CD14-positive monocyte (primary cell): ENCODE data around the gene HMGN2. TPM values are rescaled to one million over a fixed set of nuclear protein-coding genes. Genes with fewer than 3 reads are reported as not detected.

Source experiments
- DNase-seq, 3 donors: peaks; one replicate each; pipeline ENCODE4 v3.0.0-alpha.2; 2011 to 2022
- H2AFZ ChIP-seq: 2 replicates; pipeline ENCODE4 v1.6.0; 2012; ENCODE audit warnings: mild to moderate bottlenecking, low read depth, low read length, inconsistent platforms; ENCODE audit not compliant: insufficient read depth, poor library complexity, severe bottlenecking
- H3K27ac ChIP-seq, 2 donors: 1 replicate in 1 of 2; 2 replicates in 1 of 2; pipeline ENCODE4 v1.5.1; 2012 to 2013; ENCODE audit warnings: low read length in 2 of 2, control low read depth in 1 of 2, inconsistent platforms in 1 of 2, low read depth in 1 of 2, mild to moderate bottlenecking in 1 of 2
- H3K27me3 ChIP-seq, 2 donors: one replicate each; pipeline versions ENCODE4 v1.6.0 to v1.6.1; 2011 to 2013; ENCODE audit warnings: low read length in 2 of 2; ENCODE audit not compliant: control insufficient read depth in 2 of 2, insufficient read depth in 2 of 2
- H3K36me3 ChIP-seq, 2 donors: replicated peaks in 1 of 2; 1 replicate in 1 of 2; 2 replicates in 1 of 2; pipeline versions ENCODE4 v1.5.1 to v1.6.1; 2012 to 2013; ENCODE audit warnings: low read length in 2 of 2, control low read depth in 1 of 2, inconsistent platforms in 1 of 2, mild to moderate bottlenecking in 1 of 2; ENCODE audit not compliant: insufficient read depth in 2 of 2, control insufficient read depth in 1 of 2
- H3K4me1 ChIP-seq, 2 donors: 1 replicate in 1 of 2; 2 replicates in 1 of 2; pipeline versions ENCODE4 v1.5.1 to v1.6.1; 2012 to 2013; ENCODE audit warnings: low read length in 2 of 2, control low read depth in 1 of 2, inconsistent platforms in 1 of 2, mild to moderate bottlenecking in 1 of 2, moderate library complexity in 1 of 2; ENCODE audit not compliant: insufficient read depth in 2 of 2, control insufficient read depth in 1 of 2
- H3K4me2 ChIP-seq: replicated peaks from 2 replicates; pipeline ENCODE3; 2012; ENCODE audit warnings: low read length, moderate library complexity, mild to moderate bottlenecking; ENCODE audit not compliant: poor library complexity, severe bottlenecking; ENCODE audit errors: extremely low read depth
- H3K4me3 ChIP-seq, 3 experiments: fragments of 200-600 bp in 1 of 3; sonication (generic) in 1 of 3; replicated peaks in 1 of 3; 1 replicate in 2 of 3; 2 replicates in 1 of 3; pipeline ENCODE4 v1.5.1; 2011 to 2013; ENCODE audit warnings: low read length in 3 of 3, mild to moderate bottlenecking in 3 of 3, control low read depth in 2 of 3, low read depth in 2 of 3, inconsistent platforms in 1 of 3, moderate library complexity in 1 of 3
- H3K79me2 ChIP-seq: 2 replicates; pipeline ENCODE4 v1.6.0; 2012; ENCODE audit warnings: mild to moderate bottlenecking, control low read depth, inconsistent platforms, low read length, moderate library complexity; ENCODE audit not compliant: insufficient read depth
- H3K9ac ChIP-seq: 2 replicates; pipeline ENCODE4 v1.6.0; 2017; ENCODE audit warnings: low read length, mild to moderate bottlenecking; ENCODE audit not compliant: insufficient read depth, poor library complexity, severe bottlenecking
- H3K9me3 ChIP-seq, 2 donors: replicated peaks in 1 of 2; 1 replicate in 1 of 2; 2 replicates in 1 of 2; pipeline versions ENCODE4 v1.5.1 to v1.6.1; 2012 to 2013; ENCODE audit warnings: low read length in 2 of 2, control low read depth in 1 of 2; ENCODE audit not compliant: control insufficient read depth in 1 of 2, insufficient read depth in 1 of 2
- H4K20me1 ChIP-seq: 2 replicates; pipeline ENCODE4 v1.6.0; 2012; ENCODE audit warnings: mild to moderate bottlenecking, low read length, control low read depth, moderate library complexity; ENCODE audit not compliant: insufficient read depth
- H3K27ac Mint-ChIP-seq, 7 donors: one replicate each; pipeline ENCODE4 v1.8.0; 2020; ENCODE audit warnings: mild to moderate bottlenecking in 7 of 7, mixed read lengths in 7 of 7, moderate library complexity in 6 of 7, inconsistent platforms in 2 of 7
- H3K27me3 Mint-ChIP-seq, 3 donors: one replicate each; pipeline ENCODE4 v1.8.0; 2021 to 2022; ENCODE audit warnings: low read depth in 3 of 3, mild to moderate bottlenecking in 3 of 3, mixed read lengths in 3 of 3, moderate library complexity in 3 of 3, inconsistent platforms in 1 of 3
- H3K36me3 Mint-ChIP-seq, 2 donors: one replicate each; pipeline ENCODE4 v1.8.0; 2020; ENCODE audit warnings: mixed read lengths in 2 of 2, inconsistent platforms in 1 of 2, mild to moderate bottlenecking in 1 of 2
- H3K4me1 Mint-ChIP-seq: one replicate; pipeline ENCODE4 v1.8.0; 2020; ENCODE audit warnings: mild to moderate bottlenecking, mixed read lengths
- H3K4me3 Mint-ChIP-seq, 2 donors: one replicate each; pipeline ENCODE4 v1.8.0; 2020; ENCODE audit warnings: mild to moderate bottlenecking in 2 of 2, mixed read lengths in 2 of 2, moderate library complexity in 1 of 2
- H3K9me3 Mint-ChIP-seq, 7 donors: one replicate each; pipeline ENCODE4 v1.8.0; 2020 to 2022; ENCODE audit warnings: mixed read lengths in 7 of 7, mild to moderate bottlenecking in 6 of 7, moderate library complexity in 6 of 7, inconsistent platforms in 2 of 7
- WGBS: methylation state at CpG from one replicate; pipeline ENCODE4 v1.1.5; 2013; ENCODE audit warnings: missing lambda C conversion rate; ENCODE audit not compliant: insufficient coverage; 5-methylcytosine and 5-hydroxymethylcytosine counted together
- intact Hi-C, 2 donors: fragments of 100-400 bp; cut with micrococcal nuclease; formaldehyde crosslinking; loops; one replicate each; pipeline versions ENCODE4 v1.15.0 to v1.15.1; 2023
- polyA plus RNA-seq, 3 donors: library from polyadenylated mRNA; depleted of rRNA in 1 of 3; unstranded in 2 of 3; stranded (reverse) in 1 of 3; fragments of 300-500 nt in 2 of 3; fragments of >200 nt in 1 of 3; fragmentation: Illumina TruSeq in 2 of 3; gene quantifications; 1 replicate in 2 of 3; 2 replicates in 1 of 3; pipeline ENCODE4 v1.2.3, GENCODE V29; 2012 to 2021
- TF ChIP-seq, protein P1 (sequence below): fragments of 200-600 bp; IDR thresholded peaks from one replicate; pipeline ENCODE4 v1.8.0; 2022; ENCODE audit warnings: antibody characterized with exemption, mild to moderate bottlenecking

HMGN2 gene
- polyA plus RNA-seq, 3 donors: 400 to 575 (median 555) TPM

DNA sequence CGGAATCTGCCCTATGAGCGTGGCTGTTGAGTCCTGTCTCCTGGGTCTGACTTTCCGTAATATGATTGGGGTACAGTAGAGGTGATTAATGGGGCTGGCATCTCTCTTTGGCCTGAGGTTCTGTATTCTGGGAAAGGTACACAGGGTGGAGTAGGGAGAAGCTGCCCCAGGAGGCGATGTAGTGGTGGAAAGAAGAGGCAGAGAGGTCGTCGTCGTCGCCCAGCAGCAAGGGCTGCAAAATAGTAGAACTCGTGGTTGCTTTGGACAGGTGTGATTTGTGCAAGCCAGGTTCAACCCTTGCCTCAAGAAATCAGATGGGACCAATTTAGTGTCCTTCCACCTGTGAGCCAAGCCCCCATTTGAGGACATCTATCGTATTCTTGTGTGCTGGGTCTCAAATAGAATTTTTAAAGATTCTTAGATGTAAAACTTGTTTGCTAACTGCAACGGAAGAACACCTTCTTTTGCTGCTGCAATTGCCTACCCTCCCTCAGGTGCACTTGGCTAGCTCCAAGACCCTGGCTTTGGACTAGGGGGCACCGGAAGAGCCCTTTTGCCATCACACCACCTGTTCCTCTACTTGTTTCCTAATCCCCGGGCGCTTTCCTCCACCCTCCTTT, 1.3 kb upstream of the HMGN2 start:
- Histone ChIP-seq H3K27me3 (no peaks in the 10 kb centered on the region), H3K9me3 (no peaks in the 10 kb centered on the region), H3K27ac (peak overlapping the region; percentile 86 to 90), H3K4me2 (peak overlapping the region; percentile 99), H3K36me3 (peaks cover 32 to 54% of the 10 kb centered on the region in 2 donors), H3K9ac (peak overlapping the region; percentile 90), H2AFZ (peak overlapping the region; percentile 79), H4K20me1 (peaks cover 72% of the 10 kb centered on the region), H3K4me3 (peak overlapping the region; percentile 51 to 92 (median 81)), H3K79me2 (peaks cover 66% of the 10 kb centered on the region), H3K4me1 (peaks cover 37 to 47% of the 10 kb centered on the region in 2 donors)
- Mint-ChIP-seq H3K4me1 (peaks cover 53% of the 10 kb centered on the region), H3K4me3 (peak overlapping the region; percentile 94 to 96), H3K36me3 (peaks cover 51 to 63% of the 10 kb centered on the region in 2 donors), H3K27ac (peak overlapping the region; percentile 87 to 97 (median 96)), H3K27me3 (peaks cover 0 to 3% (median 0%) of the 10 kb centered on the region in 3 donors), H3K9me3 (no peaks in the 10 kb centered on the region)
- intact Hi-C loops: no loop called here
- peak in 1 of 3 donors; percentile 8 for DNase-seq
- TF ChIP-seq, protein P1, sequence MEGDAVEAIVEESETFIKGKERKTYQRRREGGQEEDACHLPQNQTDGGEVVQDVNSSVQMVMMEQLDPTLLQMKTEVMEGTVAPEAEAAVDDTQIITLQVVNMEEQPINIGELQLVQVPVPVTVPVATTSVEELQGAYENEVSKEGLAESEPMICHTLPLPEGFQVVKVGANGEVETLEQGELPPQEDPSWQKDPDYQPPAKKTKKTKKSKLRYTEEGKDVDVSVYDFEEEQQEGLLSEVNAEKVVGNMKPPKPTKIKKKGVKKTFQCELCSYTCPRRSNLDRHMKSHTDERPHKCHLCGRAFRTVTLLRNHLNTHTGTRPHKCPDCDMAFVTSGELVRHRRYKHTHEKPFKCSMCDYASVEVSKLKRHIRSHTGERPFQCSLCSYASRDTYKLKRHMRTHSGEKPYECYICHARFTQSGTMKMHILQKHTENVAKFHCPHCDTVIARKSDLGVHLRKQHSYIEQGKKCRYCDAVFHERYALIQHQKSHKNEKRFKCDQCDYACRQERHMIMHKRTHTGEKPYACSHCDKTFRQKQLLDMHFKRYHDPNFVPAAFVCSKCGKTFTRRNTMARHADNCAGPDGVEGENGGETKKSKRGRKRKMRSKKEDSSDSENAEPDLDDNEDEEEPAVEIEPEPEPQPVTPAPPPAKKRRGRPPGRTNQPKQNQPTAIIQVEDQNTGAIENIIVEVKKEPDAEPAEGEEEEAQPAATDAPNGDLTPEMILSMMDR: no peak
- 33% methylated on average over 10 of the region's 14 CpGs for WGBS

DNA sequence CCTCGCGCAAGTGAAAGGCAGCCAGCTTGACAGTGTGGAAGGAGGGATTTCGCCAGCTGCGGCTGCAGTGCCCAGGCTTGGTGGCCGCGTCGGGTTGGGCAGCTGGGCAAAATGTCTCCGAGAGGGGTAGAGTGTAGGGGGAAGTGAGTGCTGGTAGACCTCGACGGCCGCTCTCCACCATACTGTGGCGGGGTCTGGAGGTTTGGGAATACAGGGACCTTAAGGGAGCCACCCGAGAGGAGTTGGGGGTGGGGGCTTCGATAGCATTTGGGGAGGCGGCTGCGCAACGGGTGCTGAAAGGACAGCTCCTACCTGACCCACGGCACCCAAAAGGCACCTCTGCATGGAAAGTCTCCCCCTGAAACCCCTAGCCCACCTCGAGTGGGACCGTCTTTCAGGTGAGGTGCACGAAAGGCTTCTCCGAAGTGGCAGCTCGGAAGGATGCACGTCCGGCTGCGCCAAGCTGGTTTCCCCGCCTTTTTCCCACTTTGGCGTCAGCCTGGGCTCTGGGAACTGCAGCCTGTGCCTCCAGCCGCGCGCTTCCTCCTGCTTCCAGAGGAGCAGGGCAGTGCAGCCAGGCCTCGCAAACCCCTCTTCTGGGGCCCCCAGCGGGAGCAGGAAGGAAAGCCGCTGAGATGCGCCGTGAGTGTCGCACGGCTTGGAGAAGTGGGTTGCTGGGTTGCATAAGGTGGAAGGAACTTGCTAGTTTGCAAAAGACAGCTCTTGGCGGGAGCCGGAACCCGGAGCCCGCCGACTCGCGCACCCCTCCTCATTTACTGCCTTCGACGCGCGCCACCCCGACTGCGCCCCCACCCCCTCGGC, 531 bp upstream of the HMGN2 start:
- H3K4me1 Mint-ChIP-seq: peaks cover 53% of the 10 kb centered on the region
- H3K27ac ChIP-seq: peak overlapping the region; percentile 86 to 90
- DNase-seq: peak; percentile 78 to 81 (median 78)

More for the DNA sequence above, 531 bp upstream of the HMGN2 start:
- TF ChIP-seq, protein P1: no peak
- intact Hi-C loops: loop anchor here in 1 of 2 donors (2.0 kb wide), 2 partner anchors 29 to 39 kb away; partner anchors contain the start of gene DHDDS
- Histone ChIP-seq H3K4me1 (peaks cover 37 to 47% of the 10 kb centered on the region in 2 donors), H3K4me3 (peak overlapping the region; percentile 51 to 92 (median 81)), H3K9ac (peak overlapping the region; percentile 90), H3K4me2 (peak overlapping the region; percentile 99), H4K20me1 (peaks cover 79% of the 10 kb centered on the region), H3K36me3 (peaks cover 32 to 54% of the 10 kb centered on the region in 2 donors), H3K27me3 (no peaks in the 10 kb centered on the region), H3K9me3 (no peaks in the 10 kb centered on the region), H2AFZ (peak overlapping the region; percentile 79), H3K79me2 (peaks cover 65% of the 10 kb centered on the region)
- H3K9me3 Mint-ChIP-seq: no peaks in the 10 kb centered on the region
- WGBS: under 1% methylated on average over 27 of the region's 52 CpGs
- peaks cover 0 to 3% (median 0%) of the 10 kb centered on the region in 3 donors for H3K27me3 Mint-ChIP-seq
- H3K36me3 Mint-ChIP-seq: peaks cover 51 to 63% of the 10 kb centered on the region in 2 donors
- H3K4me3 Mint-ChIP-seq: peak overlapping the region; percentile 94 to 96
- peak overlapping the region; percentile 87 to 97 (median 96) for H3K27ac Mint-ChIP-seq
